RWPE1 (cell line): ENCODE results near the gene THAP6.
A peak's percentile ranks its signal among the peaks of the same experiment; 100 is the strongest.
"Not testable (repeated sequence)": the region's sequence is repeated elsewhere in the genome, so short reads cannot be mapped to it uniquely, and the experiment has no call there.

ENCODE experiments used
- CTCF ChIA-PET: fragments of 350-600 bp; sonication (Branson Sonifier 250); formaldehyde crosslinking; extraction: SDS; loops from one replicate; lab custom pipeline; 2021; lab: Yijun Ruan, JAX
- POLR2A ChIA-PET: fragments of 400-600 bp; formaldehyde crosslinking; extraction: SDS; loops from one replicate; lab custom pipeline; 2020; ENCODE audit warnings: antibody characterized with exemption; ENCODE audit not compliant: low non-redundant PET; lab: Yijun Ruan, JAX
- DNase-seq: peaks from one replicate; pipeline ENCODE4 v3.0.0; 2012; ENCODE audit warnings: low spot score
- H3K27ac ChIP-seq: fragments of 450-650 bp; 2 replicates; pipeline ENCODE4 v1.5.1; 2017
- TF ChIP-seq, protein P1 (sequence below): fragments of 450-650 bp; conservative IDR thresholded peaks from 2 replicates; pipeline ENCODE4 v1.5.1; 2017; ENCODE audit warnings: low read depth, mild to moderate bottlenecking

The THAP6 gene

GRCh38 chr4:75514949-75515612 is 808 bp downstream of the THAP6 start:
- ChIA-PET POLR2A (no interaction called here), CTCF (no interaction called here)
- DNase-seq: no peak
- TF ChIP-seq, protein P1, sequence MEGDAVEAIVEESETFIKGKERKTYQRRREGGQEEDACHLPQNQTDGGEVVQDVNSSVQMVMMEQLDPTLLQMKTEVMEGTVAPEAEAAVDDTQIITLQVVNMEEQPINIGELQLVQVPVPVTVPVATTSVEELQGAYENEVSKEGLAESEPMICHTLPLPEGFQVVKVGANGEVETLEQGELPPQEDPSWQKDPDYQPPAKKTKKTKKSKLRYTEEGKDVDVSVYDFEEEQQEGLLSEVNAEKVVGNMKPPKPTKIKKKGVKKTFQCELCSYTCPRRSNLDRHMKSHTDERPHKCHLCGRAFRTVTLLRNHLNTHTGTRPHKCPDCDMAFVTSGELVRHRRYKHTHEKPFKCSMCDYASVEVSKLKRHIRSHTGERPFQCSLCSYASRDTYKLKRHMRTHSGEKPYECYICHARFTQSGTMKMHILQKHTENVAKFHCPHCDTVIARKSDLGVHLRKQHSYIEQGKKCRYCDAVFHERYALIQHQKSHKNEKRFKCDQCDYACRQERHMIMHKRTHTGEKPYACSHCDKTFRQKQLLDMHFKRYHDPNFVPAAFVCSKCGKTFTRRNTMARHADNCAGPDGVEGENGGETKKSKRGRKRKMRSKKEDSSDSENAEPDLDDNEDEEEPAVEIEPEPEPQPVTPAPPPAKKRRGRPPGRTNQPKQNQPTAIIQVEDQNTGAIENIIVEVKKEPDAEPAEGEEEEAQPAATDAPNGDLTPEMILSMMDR: no peak
- peak overlapping the region; percentile 96 for H3K27ac ChIP-seq

DNA sequence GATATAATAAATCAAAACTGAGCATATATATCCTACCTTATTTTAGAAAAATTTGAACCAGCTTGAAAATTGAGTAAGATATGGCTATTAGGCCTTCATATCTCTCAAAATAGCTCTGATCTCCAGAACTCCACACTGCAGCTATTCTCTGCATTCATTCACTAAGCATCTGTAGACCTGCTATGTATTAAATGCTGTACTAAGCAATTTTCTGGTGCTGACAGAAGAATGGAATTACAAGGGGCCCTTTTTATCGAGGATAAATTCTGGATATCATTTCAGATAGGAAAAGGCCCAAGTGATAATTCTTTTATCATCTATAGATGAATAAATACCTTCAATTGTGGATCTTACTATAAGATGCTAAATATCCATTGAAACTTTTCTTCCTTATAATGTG is 1.9 kb downstream of the THAP6 start:
- DNase-seq: no peak
- no peak overlapping the region for H3K27ac ChIP-seq
- ChIA-PET CTCF (no interaction called here), POLR2A (no interaction called here)
- TF ChIP-seq, protein P1: no peak

DNA sequence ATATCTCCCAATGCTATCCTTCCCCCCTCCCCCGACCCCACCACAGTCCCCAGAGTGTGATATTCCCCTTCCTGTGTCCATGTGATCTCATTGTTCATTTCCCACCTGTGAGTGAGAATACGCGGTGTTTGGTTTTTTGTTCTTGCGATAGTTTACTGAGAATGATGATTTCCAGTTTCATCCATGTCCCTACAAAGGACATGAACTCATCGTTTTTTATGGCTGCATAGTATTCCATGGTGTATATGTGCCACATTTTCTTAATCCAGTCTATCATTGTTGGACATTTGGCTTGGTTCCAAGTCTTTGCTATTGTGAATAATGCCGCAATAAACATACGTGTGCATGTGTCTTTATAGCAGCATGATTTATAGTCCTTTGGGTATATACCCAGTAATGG is 5.2 kb downstream of the THAP6 start:
- CTCF ChIA-PET, POLR2A ChIA-PET, DNase-seq, H3K27ac ChIP-seq: not testable (repeated sequence)

GRCh38 chr4:75525086-75525485 is 10.8 kb downstream of the THAP6 start:
- POLR2A ChIA-PET: no interaction called here
- no peak overlapping the region for H3K27ac ChIP-seq
- DNase-seq: no peak
- CTCF ChIA-PET: no interaction called here
- TF ChIP-seq, protein P1: no peak

DNA sequence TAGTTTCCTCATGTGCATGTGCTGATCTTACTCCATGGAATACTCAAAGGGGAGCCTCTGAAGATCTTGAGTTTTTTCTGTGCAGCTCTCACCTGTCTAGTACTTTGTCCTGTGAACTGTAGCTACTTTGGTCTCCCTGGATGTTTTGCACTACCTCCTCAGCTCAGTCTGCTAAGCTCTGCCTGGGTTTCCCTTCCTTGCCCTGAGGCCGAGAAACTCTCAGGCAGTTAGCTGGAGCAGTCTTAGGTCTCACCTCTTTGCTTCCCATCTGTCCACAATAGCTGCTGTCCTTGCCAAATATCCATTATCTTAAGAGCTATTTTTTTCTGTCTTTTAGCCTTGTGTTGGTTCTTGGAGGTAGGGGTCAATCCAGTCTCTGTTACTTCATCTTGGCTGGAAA is 11.6 kb downstream of the THAP6 start:
- ChIA-PET POLR2A (no interaction called here), CTCF (no interaction called here)
- no peak overlapping the region for H3K27ac ChIP-seq
- DNase-seq: no peak
- TF ChIP-seq, protein P1: no peak

GRCh38 chr4:75527482-75527881 is 13.2 kb downstream of the THAP6 start:
- H3K27ac ChIP-seq: no peak overlapping the region
- DNase-seq: no peak
- POLR2A ChIA-PET: no interaction called here
- TF ChIP-seq, protein P1: no peak
- CTCF ChIA-PET: no interaction called here

DNA sequence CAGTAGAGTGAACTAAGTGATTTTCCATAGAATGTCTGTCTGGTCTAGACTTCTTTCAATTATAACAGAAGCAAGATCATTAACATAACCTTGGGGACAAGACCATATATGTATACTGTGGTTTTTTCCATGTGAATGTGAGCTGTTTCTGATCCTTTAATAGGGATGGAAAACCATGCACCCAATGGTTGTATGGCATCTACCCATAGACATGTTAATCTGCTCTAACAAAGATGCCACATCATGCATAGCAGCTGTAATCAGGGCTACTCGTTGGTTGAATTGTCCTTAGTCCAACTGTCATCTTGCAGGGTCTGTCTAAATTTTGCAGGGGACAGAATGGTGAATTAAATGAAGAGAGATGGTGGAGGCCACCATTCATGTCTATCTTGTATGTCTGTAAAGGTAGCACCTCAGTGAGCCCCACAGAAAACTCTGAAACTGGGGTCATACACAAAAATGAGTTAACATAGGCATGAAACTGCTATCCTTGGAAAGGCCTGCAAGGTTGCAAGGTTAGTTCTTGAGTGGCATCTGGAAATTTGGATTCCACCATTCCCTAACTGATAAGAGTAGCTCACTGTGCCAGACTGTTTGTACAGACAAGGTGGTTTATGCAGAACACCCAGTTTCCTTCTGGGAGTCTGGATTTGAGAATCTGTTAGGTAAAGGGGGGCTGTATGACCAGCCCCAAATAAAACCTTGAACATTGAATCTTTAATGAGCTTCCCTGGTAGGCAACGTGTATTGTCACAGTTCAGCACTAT is 16.5 kb downstream of the THAP6 start:
- TF ChIP-seq, protein P1: no peak
- no peak overlapping the region for H3K27ac ChIP-seq
- no peak for DNase-seq
- ChIA-PET POLR2A (no interaction called here), CTCF (no interaction called here)

- DNase-seq, POLR2A ChIA-PET, H3K27ac ChIP-seq, CTCF ChIA-PET: not testable (repeated sequence)
These were observed 17.4 kb downstream of the THAP6 start for GRCh38 chr4:75531536-75532143.

- POLR2A ChIA-PET: not testable (repeated sequence)
These were observed 19.1 kb downstream of the THAP6 start for GRCh38 chr4:75533339-75533887.

More at GRCh38 chr4:75533339-75533887, 19.1 kb downstream of the THAP6 start:
- not testable (repeated sequence) for DNase-seq, H3K27ac ChIP-seq
- CTCF ChIA-PET: interaction anchor here (0.9 kb wide), 1 partner anchor 1331 kb away, joined by 4 read pairs; no protein-coding TSS in a partner anchor
